Smooth muscle cell (in vitro differentiated cells): ENCODE data around the gene HAL. TPM values are rescaled to one million over a fixed set of nuclear protein-coding genes. Genes with fewer than 3 reads are reported as not detected.

Source experiments
- DNase-seq: peaks from one replicate; lab custom pipeline; 2025; ENCODE audit not compliant: unreplicated experiment; lab: John Stamatoyannopoulos, UW
- H2AFZ ChIP-seq: fragments of 200-600 bp; sonication (generic); 2 replicates; pipeline ENCODE4 v1.6.0; 2016; ENCODE audit warnings: antibody characterized with exemption, low read depth, mild to moderate bottlenecking
- H3F3A ChIP-seq: fragments of 200-600 bp; sonication (generic); 2 replicates; pipeline ENCODE4 v1.6.0; 2017; ENCODE audit warnings: antibody characterized with exemption, low read depth
- H3K27ac ChIP-seq: fragments of 200-600 bp; sonication (generic); 2 replicates; pipeline ENCODE4 v1.5.1; 2016; ENCODE audit warnings: low read depth, mild to moderate bottlenecking
- H3K27me3 ChIP-seq: fragments of 200-600 bp; sonication (generic); 2 replicates; pipeline ENCODE4 v1.6.1; 2016; ENCODE audit warnings: low read depth, mild to moderate bottlenecking
- H3K36me3 ChIP-seq: fragments of 200-600 bp; sonication (generic); 2 replicates; pipeline ENCODE4 v1.5.1; 2016; ENCODE audit warnings: low read depth
- H3K4me1 ChIP-seq: fragments of 200-600 bp; sonication (generic); 2 replicates; pipeline ENCODE4 v1.5.1; 2016; ENCODE audit warnings: low read depth
- H3K4me2 ChIP-seq: fragments of 200-600 bp; sonication (generic); 2 replicates; pipeline ENCODE4 v1.6.0; 2016; ENCODE audit warnings: mild to moderate bottlenecking
- H3K4me3 ChIP-seq: fragments of 200-600 bp; sonication (generic); 2 replicates; pipeline ENCODE4 v1.5.1; 2016; ENCODE audit warnings: mild to moderate bottlenecking
- H3K79me2 ChIP-seq: fragments of 200-600 bp; sonication (generic); 2 replicates; pipeline ENCODE4 v1.6.0; 2016; ENCODE audit warnings: low read depth, mild to moderate bottlenecking
- H3K9ac ChIP-seq: fragments of 200-600 bp; sonication (generic); 2 replicates; pipeline ENCODE4 v1.6.0; 2016; ENCODE audit warnings: low read depth
- H3K9me3 ChIP-seq: fragments of 200-600 bp; sonication (generic); replicated peaks from 2 replicates; pipeline ENCODE4 v1.5.1; 2016; ENCODE audit warnings: low read depth
- H4K20me1 ChIP-seq: fragments of 200-600 bp; sonication (generic); 2 replicates; pipeline ENCODE4 v1.6.0; 2016; ENCODE audit warnings: low read depth
- CTCF ChIP-seq: fragments of 200-600 bp; sonication (generic); IDR thresholded peaks from 2 replicates; pipeline ENCODE4 v1.5.1; 2017; ENCODE audit warnings: borderline replicate concordance, mild to moderate bottlenecking, antibody characterized with exemption; ENCODE audit not compliant: insufficient read depth, poor library complexity, severe bottlenecking
- WGBS: methylation state at CpG from one replicate; pipeline ENCODE4 v1.1.7; 2016; ENCODE audit warnings: low lambda C conversion rate; 5-methylcytosine and 5-hydroxymethylcytosine counted together
- polyA plus RNA-seq: library from polyadenylated mRNA; unstranded; fragments of >200 nt; fragmentation: Nextera tagmentation; extraction: Ambion mirVana; gene quantifications from 2 replicates; pipeline ENCODE4 v1.2.1, GENCODE V29; 2016
- total RNA-seq: library from RNA; depleted of rRNA; stranded (reverse); fragments of >200 nt; gene quantifications from 2 replicates; pipeline ENCODE4 v1.2.3, GENCODE V29; 2014

HAL gene
- total and polyA plus RNA-seq, 2 experiments from 2014 or later, result 0.31 TPM; not detected in 1

- Histone ChIP-seq H3K27me3 (no peaks in the 10 kb centered on the region), H3K79me2 (peaks cover 19% of the 10 kb centered on the region), H3K27ac (peak overlapping the region; percentile 32), H3F3A (peaks cover 4% of the 10 kb centered on the region), H3K9ac (peak overlapping the region; percentile 38), H3K4me3 (peak overlapping the region; percentile 87), H3K4me1 (peaks cover 18% of the 10 kb centered on the region), H4K20me1 (peaks cover 5% of the 10 kb centered on the region), H2AFZ (peak overlapping the region; percentile 98), H3K36me3 (no peaks in the 10 kb centered on the region), H3K4me2 (peak overlapping the region; percentile 87), H3K9me3 (no peaks in the 10 kb centered on the region)
- peak; percentile 53 for DNase-seq
- TF ChIP-seq CTCF, result no peak
- WGBS, result 3% methylated on average over 19 of the region's 25 CpGs
These were observed 38.6 kb upstream of the HAL start for GRCh38 chr12:96034621-96035282.

GRCh38 chr12:96033549-96034389 is 37.6 kb upstream of the HAL start:
- Histone ChIP-seq H3K9ac (no peak overlapping the region), H3K27me3 (no peaks in the 10 kb centered on the region), H3K4me1 (peaks cover 18% of the 10 kb centered on the region), H3K4me3 (peak overlapping the region; percentile 87), H2AFZ (no peak overlapping the region), H4K20me1 (peaks cover 5% of the 10 kb centered on the region), H3F3A (peaks cover 4% of the 10 kb centered on the region), H3K79me2 (peaks cover 19% of the 10 kb centered on the region), H3K36me3 (no peaks in the 10 kb centered on the region), H3K27ac (no peak overlapping the region), H3K9me3 (no peaks in the 10 kb centered on the region), H3K4me2 (peak overlapping the region; percentile 87)
- WGBS, result 90% methylated on average over 7 of the region's 7 CpGs
- no peak for DNase-seq
- no peak for TF ChIP-seq CTCF

GRCh38 chr12:96029826-96030225 is 33.7 kb upstream of the HAL start:
- no peak overlapping the region for H3K27ac ChIP-seq
- no peak overlapping the region for H3K9ac ChIP-seq
- H2AFZ ChIP-seq, result no peak overlapping the region
- no peaks in the 10 kb centered on the region for H3K9me3 ChIP-seq
- H3K36me3 ChIP-seq, result no peaks in the 10 kb centered on the region
- no peak for TF ChIP-seq CTCF
- no peak overlapping the region for H3K4me3 ChIP-seq
- no peaks in the 10 kb centered on the region for H3K27me3 ChIP-seq
- peaks cover 5% of the 10 kb centered on the region for H4K20me1 ChIP-seq
- H3K79me2 ChIP-seq, result peaks cover 19% of the 10 kb centered on the region
- H3F3A ChIP-seq, result peaks cover 4% of the 10 kb centered on the region
- H3K4me1 ChIP-seq, result peaks cover 18% of the 10 kb centered on the region
- no peak for DNase-seq
- whole genome bisulfite sequencing, result 95% methylated on average over 2 of the region's 2 CpGs
- no peak overlapping the region for H3K4me2 ChIP-seq
